GDM1 (cell line): ENCODE results near the gene MYH14.
A peak's percentile ranks its signal among the peaks of the same experiment; 100 is the strongest.
"Not testable (repeated sequence)": the region's sequence is repeated elsewhere in the genome, so short reads cannot be mapped to it uniquely, and the experiment has no call there.

Source experiments
- DNase-seq: peaks from one replicate; lab custom pipeline; 2025; lab: John Stamatoyannopoulos, UW

MYH14 gene

GRCh38 chr19:50320051-50320450 lies 116.6 kb downstream of the MYH14 start:
- DNase-seq: no peak

GRCh38 chr19:50320596-50320995 lies 117.2 kb downstream of the MYH14 start:
- DNase-seq: no peak

GRCh38 chr19:50321831-50322230 lies 118.4 kb downstream of the MYH14 start:
- DNase-seq: no peak

- no peak for DNase-seq
These were observed 118.8 kb downstream of the MYH14 start for GRCh38 chr19:50322234-50322633.

- no peak for DNase-seq
These were observed 119.7 kb downstream of the MYH14 start for GRCh38 chr19:50322931-50323781.

- DNase-seq: no peak
These were observed 120.3 kb downstream of the MYH14 start for GRCh38 chr19:50323782-50324133.

GRCh38 chr19:50324331-50324730 lies 120.9 kb downstream of the MYH14 start:
- DNase-seq: no peak

GRCh38 chr19:50325310-50326100 lies 122.1 kb downstream of the MYH14 start:
- peak; percentile 65 for DNase-seq

- no peak for DNase-seq
These were observed 122.8 kb downstream of the MYH14 start for GRCh38 chr19:50326101-50326664.

- DNase-seq: no peak
These were observed 123.6 kb downstream of the MYH14 start for GRCh38 chr19:50327013-50327412.

- no peak for DNase-seq
These were observed 124.2 kb downstream of the MYH14 start for GRCh38 chr19:50327461-50328223.

GRCh38 chr19:50328224-50328872 lies 124.9 kb downstream of the MYH14 start:
- no peak for DNase-seq

- DNase-seq: no peak
These were observed 125.4 kb downstream of the MYH14 start for GRCh38 chr19:50328873-50329145.

GRCh38 chr19:50329146-50329925 lies 125.9 kb downstream of the MYH14 start, which contains the start of gene KCNC3:
KCNC3 (minus strand) TSS chr19:50329377; CDS start chr19:50329082, 295 bp downstream.
- peak; percentile 99 for DNase-seq

GRCh38 chr19:50329926-50330294 lies 126.5 kb downstream of the MYH14 start:
- DNase-seq: not testable (repeated sequence)

GRCh38 chr19:50330365-50331078 lies 127.1 kb downstream of the MYH14 start:
- peak; percentile 81 for DNase-seq

GRCh38 chr19:50331221-50331993 lies 128.0 kb downstream of the MYH14 start:
- DNase-seq: no peak

- no peak for DNase-seq
These were observed 128.5 kb downstream of the MYH14 start for GRCh38 chr19:50331994-50332243.

- no peak for DNase-seq
These were observed 129.0 kb downstream of the MYH14 start for GRCh38 chr19:50332244-50333038.
